CD4-positive, alpha-beta T cell treated with Interleukin-10 for 1 hour (primary cell): ENCODE measurements around the gene FKBP8.

Experiments
- DNase-seq: peaks from one replicate; pipeline ENCODE4 v3.0.0-alpha.2; 2020

Gene FKBP8

GRCh38 chr19:18501351-18501750 lies 42.0 kb downstream of the FKBP8 start:
- no peak for DNase-seq

- DNase-seq, result no peak
Measured at GRCh38 chr19:18500799-18501198, 42.6 kb downstream of the FKBP8 start.

- no peak for DNase-seq
Measured at GRCh38 chr19:18500376-18500775, 43.0 kb downstream of the FKBP8 start.

GRCh38 chr19:18499055-18499775 lies 44.2 kb downstream of the FKBP8 start:
- DNase-seq, result peak; percentile 24

- DNase-seq, result no peak
Measured at GRCh38 chr19:18496980-18497256, 46.5 kb downstream of the FKBP8 start.

- DNase-seq, result peak; percentile 88
Measured at GRCh38 chr19:18496167-18496979, 47.0 kb downstream of the FKBP8 start.

GRCh38 chr19:18495204-18495911 lies 48.0 kb downstream of the FKBP8 start:
- no peak for DNase-seq

- DNase-seq, result peak; percentile 30
Measured at GRCh38 chr19:18494267-18494607, 49.1 kb downstream of the FKBP8 start.

- DNase-seq, result no peak
Measured at GRCh38 chr19:18493440-18494266, 49.7 kb downstream of the FKBP8 start.

GRCh38 chr19:18491995-18492953 lies 51.1 kb downstream of the FKBP8 start:
- DNase-seq, result no peak

GRCh38 chr19:18490728-18491127 lies 52.6 kb downstream of the FKBP8 start:
- peak; percentile 43 for DNase-seq

- DNase-seq, result no peak
Measured at GRCh38 chr19:18489627-18490184, 53.7 kb downstream of the FKBP8 start.

GRCh38 chr19:18488838-18489626 lies 54.3 kb downstream of the FKBP8 start:
- no peak for DNase-seq

GRCh38 chr19:18488403-18488723 lies 55.0 kb downstream of the FKBP8 start:
- DNase-seq, result peak; percentile 23

GRCh38 chr19:18487576-18488402 lies 55.6 kb downstream of the FKBP8 start:
- DNase-seq, result no peak

GRCh38 chr19:18486746-18487145 lies 56.6 kb downstream of the FKBP8 start:
- DNase-seq, result no peak

GRCh38 chr19:18484992-18485391 lies 58.4 kb downstream of the FKBP8 start:
- no peak for DNase-seq

- DNase-seq, result no peak
Measured at GRCh38 chr19:18483119-18483890, 60.1 kb downstream of the FKBP8 start.
